Neural cell (in vitro differentiated cells): Measurements from ENCODE around the gene COL25A1.

ENCODE experiments used
- CTCF ChIP-seq: fragments of 450-650 bp; IDR thresholded peaks from 2 replicates; pipeline ENCODE4 v1.5.1; 2014; ENCODE audit warnings: antibody characterized with exemption, mild to moderate bottlenecking, moderate library complexity; ENCODE audit not compliant: poor library complexity, severe bottlenecking
- REST ChIP-seq: IDR thresholded peaks from 2 replicates; pipeline ENCODE4 v1.6.1; 2012; ENCODE audit warnings: borderline replicate concordance
- TAF1 ChIP-seq: IDR thresholded peaks from 2 replicates; pipeline ENCODE4 v1.6.1; 2012; ENCODE audit warnings: low read depth

- TF ChIP-seq CTCF = no peak
- no peak for TF ChIP-seq REST
- TF ChIP-seq TAF1 = no peak
These were observed 331.0 kb downstream of the COL25A1 start for GRCh38 chr4:108971473-108971872.
